Measurements from ENCODE around the gene PLXND1.
A peak's percentile ranks its signal among the peaks of the same experiment; 100 is the strongest.

PLXND1 gene

DNA sequence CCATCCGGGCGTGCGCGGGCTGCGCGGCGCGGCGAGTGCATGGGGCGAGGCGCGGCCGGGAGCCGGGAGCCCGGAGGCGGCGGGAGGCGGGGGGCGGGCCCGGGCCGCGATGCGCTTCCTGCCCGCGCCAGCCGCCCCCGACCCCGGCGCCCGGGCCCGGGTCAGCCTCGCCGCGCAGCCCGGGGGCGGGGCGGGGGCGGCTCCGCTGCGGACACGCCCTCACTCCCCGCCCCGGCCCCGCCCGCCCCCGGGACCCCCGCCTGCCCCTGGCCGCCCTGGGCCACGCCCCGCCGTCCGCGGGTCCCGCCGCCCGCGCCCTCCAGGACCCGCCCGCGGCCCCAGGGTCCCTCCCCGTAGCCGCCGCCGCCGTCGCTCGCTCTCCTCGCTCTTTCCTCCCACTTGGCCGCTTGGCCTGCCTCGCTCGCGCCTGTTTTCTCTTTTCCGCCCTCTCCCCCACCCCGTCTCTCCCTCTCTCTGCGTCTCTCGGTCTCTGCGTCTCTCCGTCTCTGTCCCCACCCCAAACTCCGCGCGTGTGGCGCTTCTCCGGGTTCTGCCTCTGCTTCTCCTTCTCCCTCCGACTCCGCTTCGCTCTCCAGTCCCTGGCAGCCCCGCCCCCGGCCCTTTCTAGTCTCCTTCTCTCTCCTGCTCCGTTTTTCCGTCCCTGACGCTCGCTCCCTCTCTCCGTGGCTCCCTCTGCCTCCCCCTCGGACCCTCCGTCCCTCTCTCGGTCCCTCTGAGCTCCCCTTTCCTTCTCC is at the start of gene PLXND1:
PLXND1 (minus strand) TSS at position 41 of the 755 bp plus-strand sequence; CDS start at position 4, 37 bp downstream.
- TF ChIP-seq, protein P1, sequence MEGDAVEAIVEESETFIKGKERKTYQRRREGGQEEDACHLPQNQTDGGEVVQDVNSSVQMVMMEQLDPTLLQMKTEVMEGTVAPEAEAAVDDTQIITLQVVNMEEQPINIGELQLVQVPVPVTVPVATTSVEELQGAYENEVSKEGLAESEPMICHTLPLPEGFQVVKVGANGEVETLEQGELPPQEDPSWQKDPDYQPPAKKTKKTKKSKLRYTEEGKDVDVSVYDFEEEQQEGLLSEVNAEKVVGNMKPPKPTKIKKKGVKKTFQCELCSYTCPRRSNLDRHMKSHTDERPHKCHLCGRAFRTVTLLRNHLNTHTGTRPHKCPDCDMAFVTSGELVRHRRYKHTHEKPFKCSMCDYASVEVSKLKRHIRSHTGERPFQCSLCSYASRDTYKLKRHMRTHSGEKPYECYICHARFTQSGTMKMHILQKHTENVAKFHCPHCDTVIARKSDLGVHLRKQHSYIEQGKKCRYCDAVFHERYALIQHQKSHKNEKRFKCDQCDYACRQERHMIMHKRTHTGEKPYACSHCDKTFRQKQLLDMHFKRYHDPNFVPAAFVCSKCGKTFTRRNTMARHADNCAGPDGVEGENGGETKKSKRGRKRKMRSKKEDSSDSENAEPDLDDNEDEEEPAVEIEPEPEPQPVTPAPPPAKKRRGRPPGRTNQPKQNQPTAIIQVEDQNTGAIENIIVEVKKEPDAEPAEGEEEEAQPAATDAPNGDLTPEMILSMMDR (IDR thresholded peaks at IDR 0.05; ENCODE audit: low read depth, low read length, missing control alignments) = no peak
- Histone ChIP-seq H3K4me3 (ENCODE audit: low read depth, low read length) (peak within 1 kb of the TSS; percentile 88), H3K36me3 (replicated peaks) (no peaks in the 10 kb centered on the region), H3K27me3 (replicated peaks) (no peaks in the 10 kb centered on the region), H3K27ac (peak within 1 kb of the TSS; percentile 72)
- in situ Hi-C loops (cut with HindIII; ENCODE audit: low pct_ligation_motif_present, low sequenced_read_pairs) = no loop called here
- peak; percentile 62 for DNase-seq

DNA sequence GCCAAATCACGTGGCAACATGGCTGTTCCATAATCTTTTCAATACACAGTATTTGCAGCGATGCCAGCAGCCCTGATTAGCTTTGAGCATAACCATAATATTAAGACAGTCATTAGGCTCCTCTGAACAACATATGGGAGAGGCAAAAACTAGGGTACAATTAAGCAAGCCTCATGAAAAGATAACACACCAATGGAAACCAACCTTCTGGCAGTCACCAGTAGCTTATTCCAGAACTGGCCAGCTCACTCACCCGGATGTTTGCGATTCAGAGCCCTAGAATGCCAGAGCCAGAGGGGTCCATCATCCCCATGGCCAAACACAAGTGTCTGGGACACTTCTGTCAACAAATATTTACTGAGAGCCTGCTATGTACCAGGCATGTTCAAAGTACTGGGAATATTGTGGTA is 48.8 kb upstream of the PLXND1 start:
- no peak for DNase-seq

DNA sequence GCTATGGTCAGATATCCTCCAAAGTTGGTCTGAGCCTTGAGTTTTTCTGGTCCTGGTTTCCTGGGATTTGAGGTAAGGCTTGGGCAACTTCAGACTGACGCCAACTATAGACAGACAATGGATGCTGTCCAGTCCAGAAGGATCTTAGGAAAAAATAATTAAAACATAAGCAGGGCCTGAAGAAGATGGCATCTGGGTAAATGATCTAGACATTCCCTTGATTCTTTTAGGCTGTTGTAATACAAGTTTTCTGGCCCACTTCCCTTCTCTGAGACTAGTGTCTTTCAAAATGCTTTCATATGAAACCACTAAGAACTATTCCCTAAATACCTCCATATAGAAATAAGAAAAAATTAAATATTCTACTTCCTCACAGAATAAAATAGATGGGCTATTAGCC is 47.7 kb upstream of the PLXND1 start:
- no peaks in the 10 kb centered on the region for H3K36me3 ChIP-seq (replicated peaks)
- H3K27me3 ChIP-seq (replicated peaks) = no peaks in the 10 kb centered on the region
- in situ Hi-C loops (cut with HindIII; ENCODE audit: low pct_ligation_motif_present, low sequenced_read_pairs) = no loop called here
- H3K4me3 ChIP-seq (ENCODE audit: low read depth, low read length) = no peak overlapping the region
- DNase-seq = peak; percentile 27
- H3K27ac ChIP-seq = no peak overlapping the region
- TF ChIP-seq, protein P1 (IDR thresholded peaks at IDR 0.05; ENCODE audit: low read depth, low read length, missing control alignments) = no peak

More for the DNA sequence above, 48.8 kb upstream of the PLXND1 start:
- Histone ChIP-seq H3K4me3 (ENCODE audit: low read depth, low read length) (no peak overlapping the region), H3K27me3 (replicated peaks) (no peaks in the 10 kb centered on the region), H3K36me3 (replicated peaks) (no peaks in the 10 kb centered on the region), H3K27ac (no peak overlapping the region)
- TF ChIP-seq, protein P1 (IDR thresholded peaks at IDR 0.05; ENCODE audit: low read depth, low read length, missing control alignments) = no peak
- in situ Hi-C loops (cut with HindIII; ENCODE audit: low pct_ligation_motif_present, low sequenced_read_pairs) = no loop called here

DNA sequence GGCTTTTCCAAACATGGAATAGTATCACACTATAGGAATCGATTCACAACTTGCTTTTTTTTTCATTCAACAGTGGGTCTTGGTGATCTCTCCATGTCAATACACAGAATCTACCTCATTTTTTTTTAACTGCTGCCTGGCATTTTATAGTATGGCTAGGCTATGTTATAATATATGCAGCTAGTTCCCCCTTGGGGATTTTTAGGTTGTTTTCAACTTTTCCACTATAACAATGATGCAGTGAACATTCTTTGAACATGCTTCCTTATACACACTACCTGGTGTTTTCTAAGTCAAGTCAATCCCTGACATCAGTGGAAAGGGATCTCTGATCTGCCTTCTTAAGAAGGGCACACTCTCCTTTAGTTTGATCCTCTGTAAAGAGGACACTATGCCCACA is 46.5 kb upstream of the PLXND1 start:
- no peak overlapping the region for H3K4me3 ChIP-seq (ENCODE audit: low read depth, low read length)
- in situ Hi-C loops (cut with HindIII; ENCODE audit: low pct_ligation_motif_present, low sequenced_read_pairs) = no loop called here
- H3K27ac ChIP-seq = no peak overlapping the region
- no peak for DNase-seq
- H3K27me3 ChIP-seq (replicated peaks) = no peaks in the 10 kb centered on the region
- TF ChIP-seq, protein P1 (IDR thresholded peaks at IDR 0.05; ENCODE audit: low read depth, low read length, missing control alignments) = no peak
- H3K36me3 ChIP-seq (replicated peaks) = no peaks in the 10 kb centered on the region

DNA sequence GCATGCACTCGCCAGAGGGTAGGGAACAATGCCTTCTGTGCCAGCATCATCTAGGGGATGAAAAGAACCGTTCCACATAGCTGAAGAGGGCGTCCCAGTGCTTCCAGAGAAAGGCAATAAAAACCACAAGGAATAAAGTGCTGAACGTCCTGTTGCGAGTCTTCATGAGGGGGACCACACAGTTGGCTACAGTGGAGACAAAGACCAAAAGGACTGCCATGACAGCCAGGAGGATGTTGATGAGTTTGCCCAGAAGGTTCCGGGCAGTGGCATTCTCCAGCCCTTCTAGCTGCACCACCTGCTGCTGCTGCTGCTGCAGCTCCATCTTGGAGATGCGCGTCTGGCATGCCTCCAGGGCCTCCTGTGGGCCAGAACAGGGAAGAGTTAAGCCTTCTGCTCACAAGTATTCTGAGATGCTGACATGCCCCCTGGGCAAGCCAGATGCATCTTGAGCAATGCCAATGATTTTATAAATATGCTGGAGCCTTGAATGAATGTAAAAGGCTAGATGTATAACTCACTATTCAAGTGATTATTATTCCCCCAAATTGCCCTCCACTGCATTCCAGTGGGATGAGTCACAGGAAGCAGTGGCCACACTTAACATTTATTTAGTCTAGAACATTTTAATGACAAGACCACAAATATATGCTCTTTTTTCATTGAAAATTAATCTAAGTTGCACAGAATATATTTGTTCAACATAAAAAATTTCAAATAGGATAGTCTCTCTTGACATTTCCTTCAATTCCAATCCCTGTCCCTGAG is 45.1 kb upstream of the PLXND1 start:
- Histone ChIP-seq H3K4me3 (ENCODE audit: low read depth, low read length) (no peak overlapping the region), H3K36me3 (replicated peaks) (no peaks in the 10 kb centered on the region), H3K27me3 (replicated peaks) (no peaks in the 10 kb centered on the region), H3K27ac (no peak overlapping the region)
- DNase-seq = peak; percentile 82
- in situ Hi-C loops (cut with HindIII; ENCODE audit: low pct_ligation_motif_present, low sequenced_read_pairs) = no loop called here
- TF ChIP-seq, protein P1 (IDR thresholded peaks at IDR 0.05; ENCODE audit: low read depth, low read length, missing control alignments) = peak; percentile 17
